ENCODE measurements around the gene IL1RAPL2.

The IL1RAPL2 gene

GRCh38 chrX:104833401-104833800 is 267.4 kb downstream of the IL1RAPL2 start:
- Histone ChIP-seq H3K27me3 (replicated peaks) (no peaks in the 10 kb centered on the region), H3K36me3 (replicated peaks) (no peaks in the 10 kb centered on the region), H3K4me3 (ENCODE audit: low read depth, low read length) (no peak overlapping the region), H3K27ac (no peak overlapping the region)
- TF ChIP-seq CTCF (IDR thresholded peaks at IDR 0.05; ENCODE audit: low read depth, low read length, missing control alignments): no peak
- in situ Hi-C loops (cut with HindIII; ENCODE audit: low pct_ligation_motif_present, low sequenced_read_pairs): no loop called here
- DNase-seq: no peak

- in situ Hi-C loops (cut with HindIII; ENCODE audit: low pct_ligation_motif_present, low sequenced_read_pairs): no loop called here
- H3K36me3 ChIP-seq (replicated peaks): no peaks in the 10 kb centered on the region
- H3K4me3 ChIP-seq (ENCODE audit: low read depth, low read length): no peak overlapping the region
- no peak overlapping the region for H3K27ac ChIP-seq
- DNase-seq: no peak
- no peak for TF ChIP-seq CTCF (IDR thresholded peaks at IDR 0.05; ENCODE audit: low read depth, low read length, missing control alignments)
- no peaks in the 10 kb centered on the region for H3K27me3 ChIP-seq (replicated peaks)
These were observed 276.6 kb downstream of the IL1RAPL2 start for GRCh38 chrX:104842646-104843045.

GRCh38 chrX:104852241-104852640 is 286.2 kb downstream of the IL1RAPL2 start:
- in situ Hi-C loops (cut with HindIII; ENCODE audit: low pct_ligation_motif_present, low sequenced_read_pairs): no loop called here
- Histone ChIP-seq H3K4me3 (ENCODE audit: low read depth, low read length) (no peak overlapping the region), H3K27me3 (replicated peaks) (no peaks in the 10 kb centered on the region), H3K27ac (no peak overlapping the region), H3K36me3 (replicated peaks) (no peaks in the 10 kb centered on the region)
- DNase-seq: no peak
- TF ChIP-seq CTCF (IDR thresholded peaks at IDR 0.05; ENCODE audit: low read depth, low read length, missing control alignments): no peak

- Histone ChIP-seq H3K27ac (no peak overlapping the region), H3K27me3 (replicated peaks) (no peaks in the 10 kb centered on the region), H3K36me3 (replicated peaks) (no peaks in the 10 kb centered on the region), H3K4me3 (ENCODE audit: low read depth, low read length) (no peak overlapping the region)
- in situ Hi-C loops (cut with HindIII; ENCODE audit: low pct_ligation_motif_present, low sequenced_read_pairs): no loop called here
- no peak for TF ChIP-seq CTCF (IDR thresholded peaks at IDR 0.05; ENCODE audit: low read depth, low read length, missing control alignments)
- no peak for DNase-seq
These were observed 288.2 kb downstream of the IL1RAPL2 start for GRCh38 chrX:104854188-104854587.

GRCh38 chrX:104854790-104855340 is 288.9 kb downstream of the IL1RAPL2 start:
- no peaks in the 10 kb centered on the region for H3K27me3 ChIP-seq (replicated peaks)
- no peak overlapping the region for H3K27ac ChIP-seq
- in situ Hi-C loops (cut with HindIII; ENCODE audit: low pct_ligation_motif_present, low sequenced_read_pairs): no loop called here
- no peaks in the 10 kb centered on the region for H3K36me3 ChIP-seq (replicated peaks)
- TF ChIP-seq CTCF (IDR thresholded peaks at IDR 0.05; ENCODE audit: low read depth, low read length, missing control alignments): no peak
- H3K4me3 ChIP-seq (ENCODE audit: low read depth, low read length): no peak overlapping the region
- no peak for DNase-seq

- H3K36me3 ChIP-seq (replicated peaks): no peaks in the 10 kb centered on the region
- in situ Hi-C loops (cut with HindIII; ENCODE audit: low pct_ligation_motif_present, low sequenced_read_pairs): no loop called here
- DNase-seq: no peak
- H3K27ac ChIP-seq: no peak overlapping the region
- no peak for TF ChIP-seq CTCF (IDR thresholded peaks at IDR 0.05; ENCODE audit: low read depth, low read length, missing control alignments)
- H3K4me3 ChIP-seq (ENCODE audit: low read depth, low read length): no peak overlapping the region
- no peaks in the 10 kb centered on the region for H3K27me3 ChIP-seq (replicated peaks)
These were observed 297.5 kb downstream of the IL1RAPL2 start for GRCh38 chrX:104863466-104863865.
